DMS 273 (cell line): ENCODE data around the gene BPIFB6.

Source experiments
- DNase-seq: peaks from one replicate; lab custom pipeline; 2025; ENCODE audit not compliant: unreplicated experiment; lab: John Stamatoyannopoulos, UW

The BPIFB6 gene

GRCh38 chr20:33015700-33016580, 15.5 kb upstream of the BPIFB6 start:
- DNase-seq = no peak

- DNase-seq = no peak
Measured at GRCh38 chr20:33016581-33017109, 14.8 kb upstream of the BPIFB6 start.

GRCh38 chr20:33017542-33017941, 13.9 kb upstream of the BPIFB6 start:
- no peak for DNase-seq

- DNase-seq = no peak
Measured at GRCh38 chr20:33018169-33018931, 13.1 kb upstream of the BPIFB6 start.

DNA sequence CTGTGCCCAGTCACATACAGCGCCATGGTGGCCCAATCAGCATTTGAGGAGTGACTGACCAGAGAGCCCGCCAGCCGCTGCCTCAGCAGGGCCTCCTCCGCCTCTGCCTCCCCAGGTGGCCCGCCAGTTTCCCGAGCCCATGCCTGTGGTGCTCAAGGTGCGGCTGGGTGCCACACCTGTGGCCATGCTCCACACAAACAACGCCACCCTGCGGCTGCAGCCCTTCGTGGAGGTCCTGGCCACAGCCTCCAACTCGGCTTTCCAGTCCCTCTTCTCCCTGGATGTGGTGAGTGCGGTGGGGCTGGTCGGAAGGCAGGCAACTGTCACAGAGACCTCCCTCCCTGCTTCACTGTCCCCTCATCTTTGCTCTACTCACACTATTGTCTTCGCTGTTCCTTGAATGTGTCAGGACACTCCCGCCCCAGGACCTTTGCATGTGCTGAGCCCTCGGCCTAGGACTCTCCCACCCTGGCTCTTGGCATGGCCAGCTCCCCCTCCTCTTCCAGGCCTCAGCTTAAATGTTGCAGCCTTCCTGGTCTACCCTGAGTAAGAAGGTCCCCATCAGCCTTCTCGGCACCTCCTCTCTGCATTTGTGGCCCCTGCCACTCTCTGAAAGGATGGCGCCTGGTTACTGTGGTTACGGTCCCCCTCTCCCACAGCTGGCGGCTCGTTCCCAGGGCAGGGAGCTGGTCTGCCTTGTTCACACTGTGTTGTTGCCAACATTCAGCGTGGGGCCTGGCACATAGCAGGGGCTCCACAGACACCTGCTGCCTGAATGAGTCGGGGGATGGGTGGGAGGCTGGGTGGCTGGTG, 11.8 kb upstream of the BPIFB6 start:
- no peak for DNase-seq

- no peak for DNase-seq
Measured at GRCh38 chr20:33020278-33021161, 10.9 kb upstream of the BPIFB6 start.

- no peak for DNase-seq
Measured at GRCh38 chr20:33021879-33022278, 9.6 kb upstream of the BPIFB6 start.

- no peak for DNase-seq
Measured at GRCh38 chr20:33022289-33022688, 9.2 kb upstream of the BPIFB6 start.

DNA sequence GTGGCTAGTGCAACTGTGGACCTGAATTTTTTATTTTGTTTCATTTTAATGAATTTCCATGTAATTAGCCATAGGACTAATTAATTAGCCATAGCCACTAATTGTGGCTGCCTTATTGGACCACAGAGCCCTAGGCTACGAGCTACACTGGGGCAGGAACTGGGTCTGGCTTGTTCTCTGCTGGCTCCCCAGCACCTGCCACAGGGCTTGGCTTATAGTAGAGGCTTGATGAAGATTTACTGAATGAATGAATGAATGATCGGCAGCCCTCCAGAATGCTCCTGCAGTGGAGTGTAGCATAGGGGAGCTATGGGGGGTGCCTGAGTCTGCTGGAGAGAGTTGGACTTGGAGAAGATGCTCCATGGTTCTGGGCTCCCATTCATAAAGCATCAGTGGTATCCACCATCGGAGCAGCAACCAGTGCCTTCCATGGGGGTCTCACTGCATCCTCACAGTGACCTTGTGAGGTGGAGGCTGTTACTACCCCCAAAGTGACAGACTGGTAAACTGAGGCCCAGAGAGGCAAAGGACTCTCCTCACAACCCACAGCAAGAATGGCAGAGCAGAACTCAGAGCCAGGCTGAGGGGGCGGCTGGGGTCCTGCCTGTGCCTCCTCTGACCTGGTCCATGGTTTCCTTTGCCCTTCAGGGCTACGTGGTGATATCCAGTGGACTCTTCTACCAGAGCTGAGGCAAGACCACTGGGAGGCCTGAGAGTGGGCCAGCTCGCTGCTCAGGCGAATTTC, 8.6 kb upstream of the BPIFB6 start:
- no peak for DNase-seq

DNA sequence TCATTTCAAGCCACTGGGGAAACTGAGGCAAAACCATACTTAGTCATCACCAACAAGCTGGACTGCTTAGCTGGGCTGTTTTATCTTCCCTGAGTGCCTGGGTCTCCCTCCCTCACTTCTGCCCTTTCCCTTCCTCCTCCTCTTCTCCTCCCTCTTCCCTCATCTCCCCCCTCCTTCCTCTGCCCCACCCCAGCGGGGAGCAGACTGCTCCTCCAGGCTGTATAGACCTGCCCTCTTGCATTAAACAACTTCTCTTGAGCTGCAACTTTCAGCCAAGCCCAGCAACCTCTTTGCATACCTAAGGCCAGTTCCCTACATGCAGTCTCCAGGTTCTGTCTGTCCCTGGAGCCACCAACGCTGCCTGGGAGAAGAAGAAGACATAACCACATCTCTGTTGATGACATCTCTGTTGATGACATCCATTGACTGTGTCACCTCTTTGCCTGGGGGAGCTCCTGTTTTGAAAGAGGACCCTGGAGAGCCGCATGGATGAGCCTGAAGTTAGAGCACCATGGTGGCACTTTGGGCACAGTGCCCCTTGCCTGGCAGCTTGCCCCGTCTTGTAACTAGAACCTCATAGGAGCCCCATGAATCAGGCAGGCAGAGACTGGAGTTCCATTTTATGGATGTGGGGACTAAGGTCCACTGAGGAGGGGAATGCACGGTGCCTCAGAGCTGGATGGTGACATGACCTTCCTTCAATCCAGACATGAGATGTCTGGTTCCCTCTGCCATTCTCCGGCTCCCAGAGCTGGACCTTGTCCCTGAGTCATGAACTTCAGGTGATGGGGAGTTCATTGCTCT, 7.8 kb upstream of the BPIFB6 start:
- no peak for DNase-seq

GRCh38 chr20:33024243-33024560, 7.2 kb upstream of the BPIFB6 start:
- no peak for DNase-seq

- DNase-seq = no peak
Measured at GRCh38 chr20:33024609-33025317, 6.7 kb upstream of the BPIFB6 start.

DNA sequence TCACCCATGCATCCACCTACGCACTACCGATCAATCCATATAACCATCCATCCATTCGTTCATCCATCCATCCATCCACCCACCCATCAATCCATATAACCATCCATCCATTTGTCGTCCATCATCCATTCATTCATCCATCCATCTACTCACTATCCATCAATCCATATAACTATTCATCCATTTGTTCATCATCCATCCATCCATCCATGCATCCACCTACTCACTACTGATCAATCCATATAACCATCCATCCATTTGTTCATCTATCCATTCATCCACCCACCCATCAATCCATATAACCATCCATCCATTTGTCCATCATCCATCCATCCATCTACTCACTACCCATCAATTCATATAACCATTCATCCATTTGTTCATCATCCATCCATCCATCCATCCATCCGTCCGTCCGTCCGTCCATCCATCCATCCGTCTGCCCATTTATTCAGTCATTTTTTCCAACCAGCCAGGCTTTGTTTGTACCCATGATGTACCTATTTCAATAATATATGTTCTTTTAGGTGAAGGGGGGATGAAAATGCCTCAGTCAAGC, 6.1 kb upstream of the BPIFB6 start:
- no peak for DNase-seq

DNA sequence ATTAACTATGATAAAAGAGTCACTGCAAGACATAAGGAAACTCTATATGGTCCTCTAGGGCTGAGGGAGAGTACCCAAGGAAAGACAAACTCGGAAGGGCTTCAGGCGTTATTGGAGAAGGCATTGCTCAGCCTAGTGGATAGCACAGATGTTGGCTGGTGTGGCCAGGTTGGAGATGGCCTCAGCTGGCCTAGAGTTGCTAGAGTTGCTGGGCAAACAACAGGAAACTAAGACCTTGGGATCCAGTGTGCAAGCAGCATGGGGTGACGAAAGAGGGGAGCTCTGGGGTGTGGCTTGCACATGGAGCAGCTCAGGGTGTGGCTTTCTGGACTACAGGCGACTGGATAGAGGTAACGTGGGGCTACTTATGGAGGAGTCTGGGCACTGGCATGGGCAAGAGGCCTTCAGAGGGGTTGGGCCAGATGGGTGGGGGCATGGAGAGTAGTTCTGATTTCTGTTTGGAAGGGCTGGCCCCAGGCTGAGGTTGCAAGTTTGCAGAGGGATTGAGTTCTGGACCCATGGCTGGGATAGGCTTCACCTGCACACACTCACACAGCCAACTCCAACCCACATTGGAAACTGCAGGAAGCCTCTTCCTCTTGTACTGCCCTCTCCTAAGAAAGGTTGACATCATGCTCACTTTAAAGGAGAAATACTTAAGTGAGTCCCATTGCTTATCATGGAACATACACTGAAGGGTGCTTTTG, 5.2 kb upstream of the BPIFB6 start:
- no peak for DNase-seq

DNA sequence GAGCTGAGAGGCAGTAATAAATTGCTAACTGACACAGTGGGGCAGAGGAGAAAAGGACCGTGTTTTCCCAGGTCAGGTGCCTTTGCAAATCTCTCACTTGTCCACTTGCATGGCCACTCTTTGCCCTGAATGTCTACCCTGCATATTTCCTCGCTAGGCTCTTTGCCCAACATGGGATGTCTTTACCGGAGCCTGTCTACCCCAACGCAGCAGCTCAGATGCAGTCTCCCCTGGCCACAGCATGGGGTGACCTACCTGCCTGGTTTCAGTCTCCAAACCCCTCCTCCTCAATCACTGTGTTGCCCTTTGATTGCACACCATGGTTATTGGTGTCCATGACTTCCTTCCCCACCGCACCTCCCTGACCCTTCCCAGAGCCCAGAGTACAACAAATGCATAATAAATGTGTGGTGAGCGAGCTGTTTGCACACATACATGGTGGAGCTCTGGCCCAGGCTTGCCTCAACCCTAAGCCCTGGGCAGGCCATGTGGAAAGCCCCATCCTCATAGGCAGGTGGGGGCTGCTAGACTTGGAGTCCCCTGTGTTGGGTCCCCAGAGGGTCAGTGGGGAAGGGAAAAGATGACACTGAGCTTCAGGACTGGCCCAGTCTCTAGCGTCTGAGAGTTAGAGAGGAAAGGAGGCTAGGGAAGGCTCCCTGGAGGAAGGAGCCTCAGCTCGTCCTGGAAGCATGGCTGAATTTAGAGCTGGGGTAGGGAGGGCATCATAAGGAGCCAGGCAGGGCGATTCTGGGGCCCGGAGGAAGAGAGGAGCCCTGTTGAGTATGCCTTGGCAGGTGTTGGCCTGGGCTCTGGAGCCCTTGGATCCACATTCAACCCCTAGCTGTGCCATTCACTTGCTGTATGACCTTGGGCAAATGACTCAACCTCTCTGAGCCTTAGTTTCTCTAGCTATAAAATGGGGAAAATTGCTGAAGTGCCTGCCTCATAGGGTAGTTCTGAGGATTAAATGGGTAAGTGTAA, 4.4 kb upstream of the BPIFB6 start:
- no peak for DNase-seq
